CD4-positive, alpha-beta T cell treated with Interleukin-6 at 100 ng/mL for 8 hours (primary cell): ENCODE data around the gene FAM124A.

Experiments used
- DNase-seq: peaks from one replicate; pipeline ENCODE4 v3.0.0-alpha.2; 2020; ENCODE audit warnings: mixed read lengths, low spot score

The FAM124A gene

DNA sequence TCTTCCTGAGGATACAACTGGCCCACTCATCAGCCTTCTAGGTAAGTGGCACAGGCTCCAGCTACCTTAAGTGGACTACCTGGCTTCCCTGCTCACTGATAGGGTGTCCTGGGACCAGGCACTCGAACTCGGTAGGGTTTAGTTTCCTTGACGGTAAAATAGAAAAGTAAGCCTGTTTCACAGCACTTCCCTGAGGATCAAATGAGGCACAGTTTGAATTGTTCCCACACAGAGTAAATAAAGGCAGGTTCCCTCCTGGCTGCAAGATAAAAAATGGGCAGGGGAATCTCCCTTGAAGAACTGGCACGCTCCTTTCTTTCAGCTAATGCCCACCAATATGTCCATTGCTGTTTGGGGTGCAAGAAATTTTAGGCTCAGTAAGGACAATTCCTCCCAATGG lies 1.1 kb upstream of the FAM124A start:
- no peak for DNase-seq

DNA sequence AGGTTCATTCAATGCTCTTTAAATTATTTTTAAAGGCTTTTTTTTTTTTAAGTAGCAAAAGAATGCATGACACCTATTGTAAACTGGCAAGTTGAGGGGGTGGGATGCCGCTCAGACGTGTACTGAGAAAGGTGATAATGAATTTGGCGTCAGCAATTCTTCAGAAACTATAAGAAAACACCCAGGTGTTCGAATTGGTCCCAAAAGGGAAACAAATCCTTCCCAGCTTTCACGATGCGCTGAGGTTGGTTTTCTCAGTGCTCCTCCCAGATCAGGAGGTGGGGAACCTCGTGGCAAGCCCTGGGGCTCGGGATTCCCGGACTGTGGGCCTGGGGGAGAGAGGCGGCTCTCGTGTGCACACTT lies 543 bp upstream of the FAM124A start:
- DNase-seq: no peak

- no peak for DNase-seq
These were observed 725 bp downstream of the FAM124A start for GRCh38 chr13:51222686-51223559.

- no peak for DNase-seq
These were observed 1.5 kb downstream of the FAM124A start for GRCh38 chr13:51223560-51224270.

DNA sequence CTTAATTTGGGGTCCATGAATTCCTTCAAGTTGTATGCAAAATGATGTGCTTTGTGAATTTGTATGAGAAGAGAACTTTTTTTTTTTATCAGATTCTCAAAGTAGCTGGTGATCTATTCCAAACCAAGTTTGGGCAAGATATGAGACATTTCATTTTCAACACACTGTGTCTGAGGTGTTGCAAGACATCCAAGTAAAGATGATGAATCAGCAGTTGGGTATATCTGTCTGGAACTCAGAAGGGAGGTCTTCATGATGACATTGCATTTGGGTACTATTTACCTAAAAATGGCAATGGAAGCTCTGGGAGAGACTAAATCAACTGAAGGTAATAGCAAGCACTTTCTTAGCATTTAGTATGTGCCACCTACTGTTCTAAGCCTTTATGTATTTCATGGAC lies 2.8 kb downstream of the FAM124A start:
- DNase-seq: no peak

- DNase-seq: no peak
These were observed 5.2 kb downstream of the FAM124A start for GRCh38 chr13:51227404-51227803.

DNA sequence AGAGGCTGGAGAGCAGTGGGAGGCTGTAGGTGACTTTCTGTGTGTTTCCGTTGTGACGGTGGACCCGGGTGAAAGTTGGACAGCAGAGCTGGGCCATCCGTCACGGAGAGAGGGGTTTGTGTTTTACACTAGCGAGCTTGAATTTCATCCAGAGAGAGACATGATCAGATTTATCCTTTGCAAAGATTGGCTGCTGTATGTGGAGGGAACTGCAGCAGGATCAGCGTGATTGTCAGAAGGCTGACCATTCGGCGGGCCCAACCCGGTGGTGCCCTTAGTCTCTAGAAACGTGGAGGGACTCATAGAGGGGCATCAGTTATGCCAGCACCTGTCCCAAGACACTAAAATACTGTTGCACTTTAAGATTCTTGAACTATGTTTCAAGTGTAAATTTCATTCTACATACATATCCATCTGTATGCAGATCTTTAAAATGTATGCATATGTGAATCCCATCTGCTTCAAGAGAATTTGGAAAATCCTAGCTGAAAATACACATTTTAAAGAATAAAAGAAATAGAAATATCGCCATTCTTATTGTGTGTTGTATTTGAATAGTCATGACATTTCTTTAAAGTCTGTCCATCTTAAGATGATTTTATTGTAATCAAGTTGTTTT lies 7.0 kb downstream of the FAM124A start:
- no peak for DNase-seq

DNA sequence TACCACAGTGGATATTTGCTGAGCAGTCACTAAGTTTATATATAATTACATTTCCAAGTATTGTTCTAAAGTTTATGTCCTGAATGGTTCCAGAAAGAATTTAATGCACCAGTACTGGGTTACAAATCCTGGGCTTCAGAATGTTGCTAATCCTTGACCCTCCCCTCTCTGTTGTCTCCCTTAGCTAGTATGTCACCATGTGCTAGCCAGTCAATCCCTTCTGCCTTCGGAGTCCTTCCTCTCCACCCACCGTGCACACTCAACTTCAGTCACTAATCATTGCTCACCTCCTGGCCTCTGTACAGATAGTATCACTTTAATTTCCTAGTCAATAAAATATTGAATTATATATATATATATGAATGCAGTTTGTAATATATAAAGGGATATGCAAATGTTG lies 7.5 kb downstream of the FAM124A start:
- DNase-seq: no peak

DNA sequence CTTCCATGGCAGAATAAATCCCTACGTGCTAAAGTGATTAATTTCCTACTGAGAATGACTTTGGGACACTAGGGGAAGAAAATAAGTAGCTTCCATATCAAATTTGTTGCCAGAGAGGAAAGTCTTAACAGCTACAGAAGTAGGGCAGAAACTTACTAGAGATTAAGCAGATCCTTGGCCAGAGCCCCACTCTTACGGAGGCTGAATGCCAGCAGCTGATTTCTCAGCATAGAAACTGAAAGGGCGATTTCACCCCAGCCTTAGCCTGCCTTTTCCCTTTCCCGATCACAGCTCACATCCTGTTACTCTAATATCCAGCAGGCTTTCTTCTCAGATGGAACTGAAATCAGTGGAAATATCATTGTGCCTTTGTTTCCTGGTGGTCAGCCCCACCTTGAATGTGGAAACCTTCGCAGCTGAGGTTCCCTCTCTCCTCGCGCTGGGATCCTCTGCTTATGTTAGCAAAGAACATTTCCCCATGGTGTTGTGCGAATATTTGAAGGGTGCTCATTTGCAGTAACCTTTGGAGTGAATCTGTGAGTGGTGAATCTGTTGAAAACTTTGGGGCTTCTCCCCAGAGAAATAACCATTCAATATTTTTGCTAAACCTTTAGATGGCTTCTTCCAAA lies 8.4 kb downstream of the FAM124A start:
- no peak for DNase-seq

- DNase-seq: no peak
These were observed 9.3 kb downstream of the FAM124A start for GRCh38 chr13:51231456-51231855.

GRCh38 chr13:51232328-51232727 lies 10.1 kb downstream of the FAM124A start:
- DNase-seq: no peak

- no peak for DNase-seq
These were observed 11.1 kb downstream of the FAM124A start for GRCh38 chr13:51233117-51233826.

DNA sequence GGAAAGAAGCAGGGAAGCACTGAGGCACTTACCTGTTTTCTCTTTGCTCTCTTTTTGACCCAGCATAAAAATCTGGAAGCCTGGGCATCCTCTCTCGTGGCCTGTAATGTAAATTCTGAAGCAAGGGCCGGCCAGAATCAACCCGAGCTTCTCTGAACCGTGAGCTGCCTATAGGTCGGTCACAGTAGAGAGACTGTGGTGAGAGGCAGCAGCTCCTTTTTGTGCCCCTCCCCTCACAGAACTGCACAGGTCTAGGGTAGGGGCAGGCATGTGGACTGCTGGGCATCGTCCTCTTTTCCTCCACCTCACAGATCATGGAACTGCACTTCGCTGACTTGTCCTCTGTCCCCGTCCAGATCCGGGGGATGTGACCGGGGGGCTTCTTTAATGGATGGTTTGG lies 12.5 kb downstream of the FAM124A start:
- no peak for DNase-seq

DNA sequence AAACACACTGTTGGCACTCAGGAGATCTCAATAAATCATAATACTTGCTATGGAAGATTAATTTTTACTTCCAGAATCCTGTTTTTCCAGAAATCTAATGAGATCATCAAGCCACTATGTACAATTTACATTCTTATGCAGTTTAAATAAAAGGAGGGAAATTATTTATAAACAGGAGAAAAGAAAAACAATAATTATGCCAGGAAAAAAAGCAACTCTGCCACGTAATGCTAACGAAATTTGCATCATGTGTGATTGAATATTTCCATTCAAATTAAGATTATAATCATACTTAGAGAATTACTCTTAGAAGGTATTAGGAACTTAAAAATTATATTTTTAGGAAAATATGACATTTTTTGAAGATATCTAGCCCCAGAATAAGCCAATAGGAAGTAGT lies 13.0 kb downstream of the FAM124A start:
- no peak for DNase-seq

DNA sequence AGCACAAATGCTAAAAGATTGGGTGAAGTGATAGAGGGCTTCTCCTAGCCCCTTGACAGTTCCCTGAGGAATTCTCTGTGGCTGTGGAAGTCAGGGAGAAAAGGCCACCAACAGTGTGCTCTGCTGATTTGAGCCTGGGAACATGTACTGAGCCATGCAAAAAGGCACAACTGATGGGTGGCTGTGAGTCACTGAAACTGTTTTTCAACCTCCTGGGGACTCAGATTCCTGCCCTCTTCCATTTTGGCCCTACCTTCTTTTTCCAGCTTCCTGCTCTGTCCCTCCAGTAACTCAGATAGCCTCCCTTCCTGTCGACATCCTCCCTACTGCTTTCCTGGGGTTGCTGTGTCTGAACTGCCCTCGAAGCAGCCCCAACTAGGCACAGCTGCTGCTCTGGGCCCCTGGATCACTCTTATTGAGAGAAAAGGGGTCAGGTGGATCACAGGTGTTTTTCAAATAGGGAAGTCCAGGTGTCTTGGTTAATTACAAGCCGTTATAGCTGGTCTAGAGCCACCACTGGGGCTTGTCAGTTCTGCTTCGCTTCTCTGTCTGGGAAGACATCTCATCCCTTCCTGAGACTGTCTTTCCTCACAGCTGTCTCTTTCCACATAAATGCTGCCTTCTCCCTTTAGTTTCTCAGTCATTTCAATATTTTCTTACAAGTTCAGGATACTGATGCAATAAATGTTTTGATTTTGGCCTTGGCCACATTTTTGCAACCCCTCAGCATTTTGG lies 13.7 kb downstream of the FAM124A start:
- DNase-seq: no peak

DNA sequence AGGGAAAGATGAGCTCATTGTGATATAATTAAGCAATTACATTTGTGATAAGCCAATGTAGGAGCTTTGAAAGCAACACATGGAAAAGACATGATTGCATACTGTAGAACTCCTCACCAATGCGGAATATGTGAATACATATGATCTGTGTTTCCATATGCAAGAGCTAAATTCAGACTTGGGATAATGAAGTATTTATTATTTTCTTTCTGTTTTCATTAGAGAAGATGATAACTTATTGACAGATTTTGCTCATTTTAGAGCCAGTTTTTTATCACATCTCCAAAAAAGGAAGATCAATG lies 14.2 kb downstream of the FAM124A start:
- no peak for DNase-seq

DNA sequence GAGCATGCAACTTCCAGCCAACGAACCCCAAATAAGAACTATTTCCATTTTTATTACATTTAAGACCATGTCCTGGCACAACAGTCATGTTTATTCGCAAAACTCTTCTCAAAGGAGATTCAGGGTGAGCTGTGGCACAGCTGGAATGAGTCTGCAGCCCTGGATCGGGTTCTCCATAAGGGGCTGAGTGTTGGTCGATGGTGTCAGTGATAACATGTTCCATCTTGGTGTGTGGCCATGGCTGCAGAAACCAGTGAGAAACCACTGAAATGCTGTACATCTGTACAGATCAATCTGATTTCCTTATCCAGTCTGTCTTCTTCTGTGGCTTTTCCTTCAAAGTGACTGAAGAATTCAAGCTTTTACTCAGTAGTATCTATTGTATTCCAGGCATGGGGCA lies 15.2 kb downstream of the FAM124A start:
- no peak for DNase-seq

GRCh38 chr13:51237887-51238286 lies 15.7 kb downstream of the FAM124A start:
- no peak for DNase-seq

DNA sequence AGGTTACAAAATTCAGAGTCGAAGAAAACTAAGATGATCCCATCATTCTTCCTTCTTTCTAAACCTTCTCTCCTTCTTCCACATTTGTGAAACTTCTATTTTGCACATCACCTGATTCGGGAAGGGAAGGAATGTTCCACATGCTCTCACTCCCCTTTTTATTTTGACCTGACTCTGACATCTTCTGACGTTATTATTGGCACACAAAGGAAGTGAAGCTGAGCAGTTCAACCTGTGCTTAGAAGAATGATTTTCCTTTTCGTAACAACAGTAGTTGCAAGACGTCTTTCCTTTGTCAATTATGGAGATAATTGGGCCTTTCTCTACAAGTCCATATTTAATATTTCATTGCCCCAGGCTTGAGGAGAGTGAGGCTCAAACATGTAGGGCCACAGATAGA lies 18.0 kb downstream of the FAM124A start:
- no peak for DNase-seq

- no peak for DNase-seq
These were observed 18.8 kb downstream of the FAM124A start for GRCh38 chr13:51240958-51241357.

GRCh38 chr13:51241720-51242119 lies 19.5 kb downstream of the FAM124A start:
- no peak for DNase-seq

DNA sequence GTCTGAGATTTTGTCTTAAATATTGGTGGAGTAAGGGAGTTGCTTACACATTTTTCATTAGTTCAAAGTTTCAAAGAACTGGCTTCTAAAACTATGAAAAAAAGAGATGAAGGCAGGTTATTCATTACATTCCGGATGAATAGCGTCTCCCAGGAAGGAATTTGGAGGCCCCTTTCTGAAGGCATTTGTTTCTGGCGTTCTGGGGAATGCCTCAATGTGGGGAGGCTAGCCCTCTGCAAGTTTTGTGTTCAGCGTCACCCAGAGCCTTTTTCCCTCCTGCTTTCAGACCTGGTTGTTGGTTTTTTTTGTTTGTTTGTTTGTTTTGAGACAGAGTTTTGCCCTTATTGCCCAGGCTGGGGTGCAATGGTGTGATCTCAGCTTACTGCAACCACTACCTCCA lies 21.0 kb downstream of the FAM124A start:
- DNase-seq: no peak
